ENCODE results near the gene NEU4.

The NEU4 gene

DNA sequence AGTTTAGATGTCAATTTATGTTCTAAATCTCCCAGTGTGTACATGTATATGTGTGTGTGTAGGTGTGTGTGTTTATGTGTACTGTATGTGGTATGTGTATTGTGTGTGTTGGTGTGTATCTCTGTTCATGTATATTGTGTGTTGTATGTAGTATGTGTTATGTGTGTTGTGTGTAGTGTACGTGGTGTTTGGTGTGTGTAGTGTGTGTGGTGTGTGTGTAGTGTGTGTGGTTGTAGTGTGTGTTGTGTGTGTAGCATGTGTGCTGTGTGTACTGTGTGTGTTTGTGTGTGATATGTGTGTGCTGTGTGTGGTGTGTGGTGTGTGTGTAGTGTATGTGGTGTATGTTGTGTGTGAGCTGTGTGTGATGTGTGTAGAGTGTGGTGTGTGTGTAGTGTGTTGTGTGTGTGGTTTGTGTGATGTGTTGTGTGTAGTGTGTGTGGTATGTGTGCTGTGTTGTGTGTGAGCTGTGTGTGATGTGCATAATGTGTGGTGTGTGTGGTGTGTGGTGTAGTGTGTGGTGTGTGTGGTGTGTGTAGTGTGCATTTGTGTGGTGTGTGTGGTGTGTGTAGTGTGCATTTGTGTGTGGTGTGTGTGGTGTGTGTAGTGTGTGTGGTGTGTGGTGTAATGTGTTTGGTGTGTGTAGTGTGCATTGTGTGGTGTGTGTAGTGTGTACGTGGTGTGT is 55.3 kb downstream of the NEU4 start:
- DNase-seq (ENCODE audit: low read depth in 2 of 2), result no peak

- DNase-seq (ENCODE audit: low read depth in 2 of 2), result no peak
Observed at GRCh38 chr2:241864850-241865213, 55.8 kb downstream of the NEU4 start.

DNA sequence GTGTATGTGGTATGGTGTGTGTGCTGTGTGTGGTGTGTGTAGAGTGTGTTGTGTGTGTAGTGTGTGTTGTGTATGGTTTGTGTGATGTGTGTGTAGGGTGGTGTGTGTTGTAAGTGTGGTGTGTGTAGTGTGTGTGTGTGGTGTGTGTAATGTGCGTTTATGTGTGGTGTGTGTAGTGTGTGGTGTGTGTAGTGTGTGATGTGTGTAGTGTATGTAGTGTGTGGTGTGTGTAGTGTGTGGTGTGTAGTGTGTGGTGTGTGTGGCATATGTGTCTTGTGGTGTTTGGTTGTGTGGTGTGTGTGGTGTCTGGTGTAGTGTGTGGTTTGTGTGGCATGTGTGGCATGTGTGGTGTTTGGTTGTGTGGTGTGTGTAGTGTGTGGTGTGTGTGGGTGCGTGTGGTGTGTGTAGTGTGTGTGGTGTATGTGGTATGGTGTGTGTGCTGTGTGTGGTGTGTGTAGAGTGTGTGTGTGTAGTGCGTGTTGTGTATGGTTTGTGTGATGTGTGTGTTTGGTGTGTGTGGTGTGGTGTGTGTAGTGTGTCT is 56.5 kb downstream of the NEU4 start:
- DNase-seq (ENCODE audit: low read depth in 2 of 2), result no peak

DNA sequence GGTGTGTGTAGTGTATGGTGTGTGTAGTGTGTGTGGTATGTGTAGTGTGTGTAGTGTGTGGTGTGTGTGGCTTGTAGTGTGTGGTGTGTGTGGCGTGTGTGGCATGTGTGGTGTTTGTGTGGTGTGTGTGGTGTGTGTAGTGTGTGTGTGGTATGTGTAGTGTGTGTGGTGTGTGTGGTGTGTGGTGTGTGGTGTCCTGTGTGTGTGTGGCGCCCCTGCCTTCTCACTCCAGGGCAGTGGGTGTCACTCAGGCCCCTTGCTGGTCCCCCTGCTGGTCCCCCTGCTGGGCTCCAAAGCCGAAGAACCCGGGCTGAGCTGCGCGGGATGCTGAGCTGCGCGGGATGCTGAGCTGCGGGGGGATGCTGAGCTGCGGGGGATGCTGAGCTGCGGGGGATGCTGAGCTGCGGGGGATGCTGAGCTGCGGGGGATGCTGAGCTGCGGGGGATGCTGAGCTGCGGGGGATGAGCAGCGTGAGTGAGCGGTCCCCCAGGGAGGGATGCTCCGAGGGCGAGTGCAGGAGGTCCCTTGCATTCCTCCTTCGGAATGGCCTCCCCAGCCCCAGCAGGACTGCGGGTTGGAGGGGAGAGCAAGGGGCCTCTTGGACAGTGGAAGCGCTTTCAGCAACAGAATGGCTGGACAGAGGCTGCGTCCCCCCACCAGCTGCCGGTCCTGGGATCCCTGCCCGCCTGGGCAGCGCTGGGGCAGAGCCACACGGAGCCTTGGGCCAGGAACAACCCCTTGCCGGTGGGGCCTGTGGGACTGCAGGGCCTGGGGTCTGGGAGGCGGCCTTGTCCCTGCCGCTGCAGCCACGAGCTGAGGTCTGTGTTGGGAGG is 57.2 kb downstream of the NEU4 start:
- DNase-seq (ENCODE audit: low read depth in 2 of 2), result no peak
